LNCAP (cell line): Measurements from ENCODE around the gene HLA-DPB1.

Experiments used
- CTCF ChIP-seq: fragments of 450-650 bp; IDR thresholded peaks from 2 replicates; pipeline ENCODE4 v1.5.1; 2017; ENCODE audit warnings: mild to moderate bottlenecking

HLA-DPB1 gene

GRCh38 chr6:33118525-33119123 lies 42.8 kb downstream of the HLA-DPB1 start:
- TF ChIP-seq CTCF, result peak; percentile 75

GRCh38 chr6:33120001-33120400 lies 44.2 kb downstream of the HLA-DPB1 start:
- TF ChIP-seq CTCF, result no peak

- no peak for TF ChIP-seq CTCF
Measured at GRCh38 chr6:33123181-33123580, 47.4 kb downstream of the HLA-DPB1 start.

- peak; percentile 63 for TF ChIP-seq CTCF
Measured at GRCh38 chr6:33123732-33124524, 48.1 kb downstream of the HLA-DPB1 start.

DNA sequence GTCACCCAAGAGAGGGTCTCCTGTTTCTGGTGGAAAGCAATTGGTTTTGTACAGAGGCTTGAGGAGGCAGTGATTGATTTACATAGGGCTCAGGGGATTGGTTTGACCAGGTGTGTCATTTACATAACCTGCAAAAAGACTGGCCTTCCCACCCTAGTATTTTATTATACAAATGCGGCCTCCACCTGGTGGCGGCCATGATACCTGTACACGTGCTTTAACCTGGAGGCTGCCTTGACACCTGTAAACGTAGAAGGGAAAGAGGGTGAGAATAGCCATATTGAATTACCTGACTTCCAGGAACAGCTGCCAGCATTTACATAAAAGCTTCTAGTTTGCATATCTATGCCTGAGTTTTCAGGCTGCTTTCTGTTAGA lies 48.7 kb downstream of the HLA-DPB1 start:
- no peak for TF ChIP-seq CTCF

DNA sequence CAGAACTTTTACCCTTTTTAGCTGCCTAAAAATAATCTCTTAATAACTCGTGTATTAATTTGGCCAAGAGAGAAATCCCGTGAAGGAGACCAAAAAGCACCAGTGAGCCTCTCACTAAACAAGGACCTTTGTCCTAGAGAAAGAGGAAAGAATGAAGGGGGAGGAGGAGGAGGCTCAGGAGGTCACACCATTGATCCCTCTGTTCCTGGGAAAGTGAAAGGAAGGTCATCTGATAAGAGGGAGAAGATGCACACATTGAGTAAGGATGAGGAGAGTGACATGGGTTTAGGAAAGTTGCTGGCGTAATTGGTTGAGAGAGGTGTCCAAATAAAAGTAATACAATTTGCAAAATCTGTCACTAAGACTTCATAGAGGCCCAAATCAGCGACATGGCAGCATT lies 49.2 kb downstream of the HLA-DPB1 start:
- TF ChIP-seq CTCF, result no peak

- peak; percentile 64 for TF ChIP-seq CTCF
Measured at GRCh38 chr6:33126101-33126714, 50.4 kb downstream of the HLA-DPB1 start.
